Astrocyte (in vitro differentiated cells and primary cell): ENCODE measurements around the gene TMEM179. TPM values are rescaled to one million over a fixed set of nuclear protein-coding genes. Genes with fewer than 3 reads are reported as not detected.

ENCODE experiments used
- DNase-seq: peaks from one replicate; pipeline ENCODE4 v3.0.0-alpha.2; 2010; ENCODE audit warnings: low read depth
- FAIRE-seq: peaks from 2 replicates; lab custom pipeline; 2011; peaks lifted over from hg19 to GRCh38; lab: Jason Lieb, UNC
- H2AFZ ChIP-seq: 2 replicates; pipeline ENCODE4 v1.6.0; 2012; ENCODE audit warnings: low read depth, low read length, inconsistent platforms
- H3K27ac ChIP-seq: 2 replicates; pipeline ENCODE4 v1.5.1; 2011; ENCODE audit warnings: low read depth, low read length, inconsistent platforms
- H3K27me3 ChIP-seq: 2 replicates; pipeline ENCODE4 v1.6.0; 2011; ENCODE audit warnings: low read length, inconsistent platforms; ENCODE audit not compliant: insufficient read depth
- H3K36me3 ChIP-seq: 2 replicates; pipeline ENCODE4 v1.5.1; 2011; ENCODE audit warnings: low read length, inconsistent platforms; ENCODE audit not compliant: insufficient read depth
- H3K4me1 ChIP-seq: 2 replicates; pipeline ENCODE4 v1.5.1; 2011; ENCODE audit warnings: low read length, inconsistent platforms; ENCODE audit not compliant: insufficient read depth
- H3K4me2 ChIP-seq: 2 replicates; pipeline ENCODE4 v1.6.0; 2012; ENCODE audit warnings: low read length, inconsistent platforms
- H3K4me3 ChIP-seq: 2 replicates; pipeline ENCODE4 v1.5.1; 2011; ENCODE audit warnings: low read depth, mild to moderate bottlenecking, low read length, inconsistent platforms; ENCODE audit not compliant: insufficient read depth
- H3K79me2 ChIP-seq: 2 replicates; pipeline ENCODE4 v1.6.0; 2012; ENCODE audit warnings: mild to moderate bottlenecking, low read length, inconsistent platforms; ENCODE audit not compliant: insufficient read depth
- H3K9ac ChIP-seq: 2 replicates; pipeline ENCODE4 v1.6.0; 2012; ENCODE audit warnings: mild to moderate bottlenecking, low read length, inconsistent platforms
- H3K9me3 ChIP-seq: 2 replicates; pipeline ENCODE4 v1.5.1; 2012; ENCODE audit warnings: low read depth, mild to moderate bottlenecking, low read length, inconsistent platforms; ENCODE audit not compliant: insufficient read depth
- H4K20me1 ChIP-seq: 2 replicates; pipeline ENCODE4 v1.6.0; 2012; ENCODE audit warnings: low read length, inconsistent platforms; ENCODE audit not compliant: insufficient read depth
- H3K27ac Mint-ChIP-seq: one replicate; pipeline ENCODE4 v1.8.0; 2021; ENCODE audit warnings: mild to moderate bottlenecking, mixed read lengths; ENCODE audit not compliant: unreplicated experiment
- H3K27me3 Mint-ChIP-seq: one replicate; pipeline ENCODE4 v1.8.0; 2021; ENCODE audit warnings: low read depth, mixed read lengths; ENCODE audit not compliant: unreplicated experiment
- H3K36me3 Mint-ChIP-seq: one replicate; pipeline ENCODE4 v1.8.0; 2021; ENCODE audit warnings: low read depth, mixed read lengths; ENCODE audit not compliant: unreplicated experiment
- H3K4me1 Mint-ChIP-seq: one replicate; pipeline ENCODE4 v1.8.0; 2021; ENCODE audit warnings: low read depth, mixed read lengths; ENCODE audit not compliant: unreplicated experiment
- H3K4me3 Mint-ChIP-seq: one replicate; pipeline ENCODE4 v1.8.0; 2021; ENCODE audit warnings: mild to moderate bottlenecking, moderate library complexity, mixed read lengths; ENCODE audit not compliant: unreplicated experiment
- H3K9me3 Mint-ChIP-seq: one replicate; pipeline ENCODE4 v1.8.0; 2021; ENCODE audit warnings: mild to moderate bottlenecking, mixed read lengths; ENCODE audit not compliant: unreplicated experiment
- CTCF ChIP-seq: IDR thresholded peaks from 2 replicates; pipeline ENCODE4 v1.5.1; 2011; ENCODE audit warnings: low read depth, mild to moderate bottlenecking, inconsistent platforms, low read length, moderate library complexity; ENCODE audit not compliant: insufficient read depth
- EZH2 ChIP-seq: IDR thresholded peaks from 2 replicates; pipeline ENCODE4 v1.6.1; 2012; ENCODE audit warnings: mild to moderate bottlenecking, low read length, inconsistent platforms; ENCODE audit not compliant: insufficient read depth
- total RNA-seq: library from RNA; stranded (reverse); gene quantifications from 2 replicates; pipeline ENCODE4 v1.2.1, GENCODE V29; 2021

Gene TMEM179
- total RNA-seq, 1 donor from 2014 or later, result 0.82 TPM

GRCh38 chr14:104594310-104595046, 10.1 kb downstream of the TMEM179 start:
- H3K27ac ChIP-seq, result no peak overlapping the region
- no peaks in the 10 kb centered on the region for H4K20me1 ChIP-seq
- no peak for FAIRE-seq
- DNase-seq, result no peak
- H2AFZ ChIP-seq, result no peak overlapping the region
- H3K4me1 Mint-ChIP-seq, result no peaks in the 10 kb centered on the region
- no peak for TF ChIP-seq CTCF
- TF ChIP-seq EZH2, result no peak
- no peaks in the 10 kb centered on the region for H3K9me3 ChIP-seq
- H3K27me3 Mint-ChIP-seq, result peaks cover 37% of the 10 kb centered on the region
- no peak overlapping the region for H3K9ac ChIP-seq
- no peak overlapping the region for H3K27ac Mint-ChIP-seq
- no peak overlapping the region for H3K4me3 Mint-ChIP-seq
- H3K4me2 ChIP-seq, result no peak overlapping the region
- H3K79me2 ChIP-seq, result no peaks in the 10 kb centered on the region
- no peaks in the 10 kb centered on the region for H3K27me3 ChIP-seq
- H3K9me3 Mint-ChIP-seq, result no peaks in the 10 kb centered on the region
- H3K36me3 Mint-ChIP-seq, result no peaks in the 10 kb centered on the region
- no peaks in the 10 kb centered on the region for H3K36me3 ChIP-seq
- H3K4me1 ChIP-seq, result no peaks in the 10 kb centered on the region
- H3K4me3 ChIP-seq, result no peak overlapping the region

- Histone ChIP-seq H3K27ac (no peak overlapping the region), H3K27me3 (no peaks in the 10 kb centered on the region), H3K4me3 (no peak overlapping the region), H2AFZ (no peak overlapping the region), H4K20me1 (no peaks in the 10 kb centered on the region), H3K36me3 (no peaks in the 10 kb centered on the region), H3K9ac (no peak overlapping the region), H3K4me1 (no peaks in the 10 kb centered on the region), H3K9me3 (no peaks in the 10 kb centered on the region), H3K4me2 (no peak overlapping the region), H3K79me2 (no peaks in the 10 kb centered on the region)
- no peak for DNase-seq
- Mint-ChIP-seq H3K27ac (no peak overlapping the region), H3K4me3 (no peak overlapping the region), H3K27me3 (peaks cover 37% of the 10 kb centered on the region), H3K9me3 (no peaks in the 10 kb centered on the region), H3K36me3 (no peaks in the 10 kb centered on the region), H3K4me1 (no peaks in the 10 kb centered on the region)
- TF ChIP-seq CTCF (no peak), EZH2 (no peak)
- no peak for FAIRE-seq
These were observed 10.8 kb downstream of the TMEM179 start for GRCh38 chr14:104593710-104594136.

GRCh38 chr14:104593241-104593701, 11.3 kb downstream of the TMEM179 start:
- no peak overlapping the region for H3K27ac Mint-ChIP-seq
- no peak for TF ChIP-seq CTCF
- no peak for TF ChIP-seq EZH2
- no peaks in the 10 kb centered on the region for H3K4me1 ChIP-seq
- H3K4me2 ChIP-seq, result no peak overlapping the region
- H4K20me1 ChIP-seq, result no peaks in the 10 kb centered on the region
- no peak overlapping the region for H3K4me3 ChIP-seq
- peaks cover 33% of the 10 kb centered on the region for H3K27me3 Mint-ChIP-seq
- no peaks in the 10 kb centered on the region for H3K4me1 Mint-ChIP-seq
- no peaks in the 10 kb centered on the region for H3K9me3 Mint-ChIP-seq
- H3K79me2 ChIP-seq, result no peaks in the 10 kb centered on the region
- FAIRE-seq, result no peak
- H3K9me3 ChIP-seq, result no peaks in the 10 kb centered on the region
- no peak overlapping the region for H3K9ac ChIP-seq
- H3K27me3 ChIP-seq, result no peaks in the 10 kb centered on the region
- H3K36me3 ChIP-seq, result no peaks in the 10 kb centered on the region
- no peaks in the 10 kb centered on the region for H3K36me3 Mint-ChIP-seq
- no peak overlapping the region for H3K27ac ChIP-seq
- H3K4me3 Mint-ChIP-seq, result no peak overlapping the region
- DNase-seq, result no peak
- no peak overlapping the region for H2AFZ ChIP-seq
